Measurements from ENCODE around the gene QRFP. TPM values are rescaled to one million over a fixed set of nuclear protein-coding genes. Genes with fewer than 3 reads are reported as not detected.

QRFP gene
- total RNA-seq, 2 donors from 2014 or later = not detected

- Histone ChIP-seq H3K36me3 (no peaks in the 10 kb centered on the region), H3K27me3 (replicated peaks; ENCODE audit: insufficient read depth) (peaks cover 13% of the 10 kb centered on the region), H3K9me3 (no peaks in the 10 kb centered on the region), H3K27ac (no peak overlapping the region), H3K4me3 (no peak overlapping the region), H3K4me1 (ENCODE audit: control insufficient read depth in 1 of 2, low read depth in 2 of 2) (peaks cover 16 to 37% of the 10 kb centered on the region in 2 donors)
- ATAC-seq (ENCODE audit: insufficient number of reproducible peaks, low FRiP score, low read depth) (no peak), DNase-seq (ENCODE audit: low spot score) (no peak)
- no peak for TF ChIP-seq CTCF (IDR thresholded peaks at IDR 0.05)
Measured at GRCh38 chr9:130935648-130936271, 39.1 kb upstream of the QRFP start.

GRCh38 chr9:130934702-130935647 lies 38.4 kb upstream of the QRFP start:
- DNase-seq (ENCODE audit: low spot score) (no peak), ATAC-seq (ENCODE audit: insufficient number of reproducible peaks, low FRiP score, low read depth) (no peak)
- Histone ChIP-seq H3K36me3 (no peaks in the 10 kb centered on the region), H3K27ac (no peak overlapping the region), H3K27me3 (replicated peaks; ENCODE audit: insufficient read depth) (peaks cover 13% of the 10 kb centered on the region), H3K4me1 (ENCODE audit: control insufficient read depth in 1 of 2, low read depth in 2 of 2) (peaks cover 16 to 29% of the 10 kb centered on the region in 2 donors), H3K9me3 (no peaks in the 10 kb centered on the region), H3K4me3 (no peak overlapping the region)
- TF ChIP-seq CTCF (IDR thresholded peaks at IDR 0.05) = no peak

GRCh38 chr9:130934246-130934645 lies 37.6 kb upstream of the QRFP start:
- Histone ChIP-seq H3K4me1 (ENCODE audit: control insufficient read depth in 1 of 2, low read depth in 2 of 2) (peaks cover 9 to 23% of the 10 kb centered on the region in 2 donors), H3K36me3 (no peaks in the 10 kb centered on the region), H3K27me3 (replicated peaks; ENCODE audit: insufficient read depth) (peaks cover 13% of the 10 kb centered on the region), H3K4me3 (no peak overlapping the region), H3K9me3 (no peaks in the 10 kb centered on the region), H3K27ac (no peak overlapping the region)
- no peak for DNase-seq (ENCODE audit: low spot score)
- no peak for TF ChIP-seq CTCF (IDR thresholded peaks at IDR 0.05)
- no peak for ATAC-seq (ENCODE audit: insufficient number of reproducible peaks, low FRiP score, low read depth)

GRCh38 chr9:130933114-130934046 lies 36.8 kb upstream of the QRFP start:
- Histone ChIP-seq H3K9me3 (no peaks in the 10 kb centered on the region), H3K27ac (no peak overlapping the region), H3K4me1 (ENCODE audit: control insufficient read depth in 1 of 2, low read depth in 2 of 2) (peaks cover 3 to 16% of the 10 kb centered on the region in 2 donors), H3K4me3 (no peak overlapping the region), H3K27me3 (replicated peaks; ENCODE audit: insufficient read depth) (peaks cover 12% of the 10 kb centered on the region), H3K36me3 (no peaks in the 10 kb centered on the region)
- TF ChIP-seq CTCF (IDR thresholded peaks at IDR 0.05) = no peak
- DNase-seq (ENCODE audit: low spot score) (no peak), ATAC-seq (ENCODE audit: insufficient number of reproducible peaks, low FRiP score, low read depth) (no peak)
